Raji (cell line): ENCODE results near the gene ERC2.

ENCODE experiments used
- POLR2A ChIP-seq: IDR thresholded peaks from 2 replicates; pipeline ENCODE4 v1.6.1; 2011; ENCODE audit warnings: low read depth, low read length, control low read depth; ENCODE audit not compliant: insufficient read depth

Gene ERC2

GRCh38 chr3:55816794-55817576, 651.3 kb downstream of the ERC2 start:
- no peak for TF ChIP-seq POLR2A

- no peak for TF ChIP-seq POLR2A
These were observed 653.0 kb downstream of the ERC2 start for GRCh38 chr3:55815262-55815661.

DNA sequence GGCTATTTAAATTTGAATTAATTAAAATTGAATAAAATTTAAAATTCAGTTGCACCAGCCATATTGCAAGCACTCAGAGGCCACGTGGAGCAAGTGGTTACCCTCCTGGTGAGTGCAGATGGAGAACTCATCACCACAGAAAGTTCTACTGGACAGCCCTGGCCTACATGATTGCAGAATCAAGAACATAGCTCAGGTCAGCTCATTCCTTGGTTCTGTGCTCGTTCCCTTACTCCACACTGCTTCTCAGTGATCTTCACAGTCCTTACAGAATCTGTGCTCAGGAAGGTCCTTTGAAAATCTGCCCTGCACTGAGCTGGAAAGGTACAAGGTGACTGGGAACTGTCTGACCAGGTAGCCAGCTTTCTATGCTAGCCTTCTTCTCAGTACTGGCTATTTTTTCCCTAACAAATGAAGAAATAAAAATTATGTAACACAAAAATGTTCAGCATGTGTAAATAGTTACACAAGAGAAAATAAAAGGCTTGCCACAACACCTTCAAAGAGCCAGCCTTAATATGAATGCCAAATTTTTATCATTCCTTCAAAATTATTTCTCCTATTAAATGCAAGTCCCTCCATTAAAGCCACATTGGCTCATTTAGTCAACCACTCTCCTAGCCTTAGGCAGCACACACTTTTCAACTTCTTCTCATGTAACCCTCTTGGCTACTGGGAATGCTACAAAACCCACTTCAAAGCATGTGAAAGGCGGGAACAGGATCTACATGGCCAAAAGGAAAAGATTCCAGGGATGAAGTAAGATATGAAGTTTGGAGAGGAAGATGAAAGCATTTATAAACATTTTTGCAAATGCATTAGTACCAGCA, 654.8 kb downstream of the ERC2 start:
- no peak for TF ChIP-seq POLR2A

GRCh38 chr3:55812394-55813013, 655.8 kb downstream of the ERC2 start:
- no peak for TF ChIP-seq POLR2A

GRCh38 chr3:55807210-55807609, 661.1 kb downstream of the ERC2 start:
- TF ChIP-seq POLR2A: no peak

DNA sequence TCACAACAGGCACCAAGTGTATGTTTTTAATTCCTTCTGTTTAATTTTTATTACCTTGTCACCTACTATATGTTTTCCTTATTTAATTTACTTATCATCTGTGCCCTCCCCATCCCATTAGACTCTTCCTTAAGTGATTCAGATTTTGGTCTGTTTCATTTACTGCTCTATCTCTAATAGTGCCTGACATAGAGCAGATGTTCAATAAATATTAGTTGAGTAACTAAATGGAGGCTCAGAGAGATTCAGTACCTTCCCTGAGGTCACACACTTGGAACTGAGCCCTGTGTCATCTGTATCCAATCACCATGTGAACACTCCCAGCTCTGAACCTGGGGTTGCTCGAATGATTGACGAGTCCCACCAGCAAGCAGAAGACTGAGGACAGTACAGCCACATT, 663.1 kb downstream of the ERC2 start:
- no peak for TF ChIP-seq POLR2A

- no peak for TF ChIP-seq POLR2A
These were observed 663.8 kb downstream of the ERC2 start for GRCh38 chr3:55804170-55805095.

DNA sequence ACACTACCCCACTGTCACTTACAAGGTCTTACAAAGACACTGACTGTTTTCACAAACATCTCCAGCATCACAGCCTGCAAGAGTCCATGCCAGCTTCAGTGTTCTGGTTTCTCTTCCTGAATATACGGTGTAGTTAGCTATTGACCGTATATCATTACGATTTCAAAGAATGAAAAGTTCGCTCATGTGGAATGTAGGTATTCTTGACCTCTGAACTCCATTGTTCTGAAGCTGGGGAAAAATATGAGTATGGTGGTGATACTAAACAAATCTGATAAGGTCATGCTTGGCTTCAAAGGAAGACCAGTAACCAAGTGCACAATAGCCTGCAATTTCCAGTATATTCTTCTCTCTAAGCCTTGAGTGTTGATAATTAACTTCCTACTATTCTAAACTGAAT, 665.5 kb downstream of the ERC2 start:
- no peak for TF ChIP-seq POLR2A

DNA sequence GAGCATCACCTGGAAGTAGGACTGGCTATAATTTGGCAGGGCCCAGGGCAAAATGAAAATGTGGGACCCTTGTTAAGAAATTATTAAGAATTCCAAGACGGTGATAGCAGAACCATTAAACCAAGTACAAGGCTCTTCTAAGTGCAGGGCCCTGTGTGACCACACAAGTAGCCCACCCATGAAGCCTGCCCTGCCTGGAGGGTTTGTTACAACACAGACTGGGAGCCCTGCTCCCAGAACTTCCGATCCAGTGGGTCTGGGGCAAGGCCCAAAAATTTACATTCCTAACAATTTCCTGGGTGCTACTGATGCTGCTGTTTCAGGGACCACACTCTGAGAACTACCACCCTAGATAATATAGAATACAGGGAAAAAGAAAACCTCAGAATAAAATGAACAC, 666.6 kb downstream of the ERC2 start:
- no peak for TF ChIP-seq POLR2A

- TF ChIP-seq POLR2A: no peak
These were observed 667.2 kb downstream of the ERC2 start for GRCh38 chr3:55801068-55801467.

- no peak for TF ChIP-seq POLR2A
These were observed 670.5 kb downstream of the ERC2 start for GRCh38 chr3:55797775-55798174.

DNA sequence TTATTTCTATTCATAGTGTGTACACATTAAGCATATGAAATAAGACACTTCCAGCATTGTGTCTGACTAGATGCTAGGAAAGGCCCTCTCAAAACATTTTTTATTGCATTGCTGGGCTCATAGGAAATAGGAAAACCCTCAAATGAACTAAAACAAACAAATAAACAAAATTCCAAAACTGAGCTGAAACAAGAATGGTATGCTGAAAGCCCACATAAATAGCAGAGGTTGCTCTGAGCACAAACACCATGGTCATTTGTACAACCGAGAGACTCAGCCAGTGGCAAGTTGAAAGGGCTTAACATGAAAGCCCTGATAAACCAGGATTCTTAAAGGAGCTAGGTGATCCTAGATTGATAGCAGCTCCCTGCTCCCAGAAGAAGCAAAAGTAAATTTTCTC, 671.2 kb downstream of the ERC2 start:
- no peak for TF ChIP-seq POLR2A

- TF ChIP-seq POLR2A: no peak
These were observed 671.7 kb downstream of the ERC2 start for GRCh38 chr3:55796533-55796932.

- TF ChIP-seq POLR2A: no peak
These were observed 672.5 kb downstream of the ERC2 start for GRCh38 chr3:55795746-55796145.

DNA sequence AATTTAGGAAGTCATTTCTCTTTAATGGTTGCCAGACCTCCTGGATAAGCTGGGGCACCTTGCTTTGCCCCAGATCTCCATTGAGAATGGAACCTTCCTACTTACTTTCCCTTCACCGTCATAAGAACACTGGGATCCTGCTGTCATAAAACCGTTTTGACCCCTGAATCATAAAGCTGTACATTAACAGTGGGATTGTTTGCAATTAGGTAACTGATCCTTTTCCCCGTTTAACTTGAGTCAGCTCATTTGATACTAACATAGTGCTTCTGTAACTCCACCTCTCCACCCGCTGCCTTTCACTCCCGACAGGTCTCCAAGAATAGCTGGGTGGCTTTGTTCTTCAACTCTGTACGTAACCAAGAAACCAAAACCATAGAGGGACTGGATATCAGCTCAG, 673.0 kb downstream of the ERC2 start:
- TF ChIP-seq POLR2A: no peak
